Calu3 (cell line): Measurements from ENCODE around the gene CDH13. TPM values are rescaled to one million over a fixed set of nuclear protein-coding genes. Genes with fewer than 3 reads are reported as not detected.

ENCODE experiments used
- BruUV-seq: library from RNA; stranded (reverse); fragments of 400-500 nt; replicated peaks from 2 replicates; lab custom pipeline; 2021; lab: Mats Ljungman, UMichigan
- CTCF ChIA-PET: fragments of 300-600 bp; sonication (Branson Sonifier 250); formaldehyde crosslinking; loops from one replicate; lab custom pipeline; 2022; ENCODE audit warnings: antibody characterized with exemption; lab: Charles Lee
- DNase-seq: peaks from one replicate; pipeline ENCODE4 v3.0.0; 2022
- H3K27ac Mint-ChIP-seq: one replicate; pipeline ENCODE4 v1.8.0; 2022; ENCODE audit warnings: mixed read lengths; ENCODE audit not compliant: unreplicated experiment
- H3K27me3 Mint-ChIP-seq: one replicate; pipeline ENCODE4 v1.8.0; 2022; ENCODE audit warnings: mixed read lengths; ENCODE audit not compliant: unreplicated experiment
- H3K36me3 Mint-ChIP-seq: one replicate; pipeline ENCODE4 v1.8.0; 2022; ENCODE audit warnings: mild to moderate bottlenecking, moderate library complexity, mixed read lengths; ENCODE audit not compliant: insufficient read depth, unreplicated experiment
- H3K4me1 Mint-ChIP-seq: one replicate; pipeline ENCODE4 v1.8.0; 2022; ENCODE audit warnings: mild to moderate bottlenecking, low read depth, mixed read lengths; ENCODE audit not compliant: unreplicated experiment
- H3K4me3 Mint-ChIP-seq: one replicate; pipeline ENCODE4 v1.8.0; 2022; ENCODE audit warnings: mild to moderate bottlenecking, low read depth, moderate library complexity, mixed read lengths; ENCODE audit not compliant: unreplicated experiment
- H3K9me3 Mint-ChIP-seq: one replicate; pipeline ENCODE4 v1.8.0; 2022; ENCODE audit warnings: low read depth, mixed read lengths; ENCODE audit not compliant: unreplicated experiment
- intact Hi-C: fragments of 100-400 bp; cut with micrococcal nuclease; formaldehyde crosslinking; loops from one replicate; pipeline ENCODE4 v1.10.0; 2022; ENCODE audit not compliant: unreplicated experiment
- total RNA-seq: library from RNA; stranded (reverse); gene quantifications from 2 replicates; pipeline ENCODE4 v1.2.3, GENCODE V29; 2022
- TF ChIP-seq, protein P1 (sequence below): fragments of 200-600 bp; IDR thresholded peaks from one replicate; pipeline ENCODE4 v1.8.0; 2022; ENCODE audit warnings: antibody characterized with exemption; ENCODE audit not compliant: unreplicated experiment

Gene CDH13
- total RNA-seq, 1 experiment from 2014 or later: not detected

DNA sequence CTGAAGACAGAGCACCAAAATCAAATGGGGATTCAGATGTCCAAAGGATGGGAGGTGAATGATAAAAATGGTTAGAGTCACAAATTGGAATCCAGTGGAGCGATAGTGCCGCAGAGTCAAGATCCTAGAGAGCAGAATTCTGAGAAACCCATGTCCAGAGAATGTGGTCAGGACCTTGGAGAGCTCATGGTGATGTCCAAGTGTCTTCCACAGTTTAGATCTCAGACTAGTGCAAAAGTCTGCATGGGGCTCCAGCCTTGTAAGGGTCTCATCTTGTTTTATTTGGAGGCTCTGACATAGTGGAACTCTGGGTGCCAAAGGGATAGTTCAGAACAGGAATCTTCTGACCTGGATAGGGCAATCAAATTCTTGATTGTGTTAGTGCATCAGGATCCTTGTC is 935.1 kb downstream of the CDH13 start:
- Mint-ChIP-seq H3K27ac (no peak overlapping the region), H3K9me3 (peaks cover 6% of the 10 kb centered on the region), H3K4me1 (no peaks in the 10 kb centered on the region), H3K36me3 (no peaks in the 10 kb centered on the region), H3K4me3 (no peak overlapping the region), H3K27me3 (peaks cover 8% of the 10 kb centered on the region)
- intact Hi-C loops: no loop called here
- CTCF ChIA-PET: no interaction called here
- DNase-seq: no peak
- TF ChIP-seq, protein P1, sequence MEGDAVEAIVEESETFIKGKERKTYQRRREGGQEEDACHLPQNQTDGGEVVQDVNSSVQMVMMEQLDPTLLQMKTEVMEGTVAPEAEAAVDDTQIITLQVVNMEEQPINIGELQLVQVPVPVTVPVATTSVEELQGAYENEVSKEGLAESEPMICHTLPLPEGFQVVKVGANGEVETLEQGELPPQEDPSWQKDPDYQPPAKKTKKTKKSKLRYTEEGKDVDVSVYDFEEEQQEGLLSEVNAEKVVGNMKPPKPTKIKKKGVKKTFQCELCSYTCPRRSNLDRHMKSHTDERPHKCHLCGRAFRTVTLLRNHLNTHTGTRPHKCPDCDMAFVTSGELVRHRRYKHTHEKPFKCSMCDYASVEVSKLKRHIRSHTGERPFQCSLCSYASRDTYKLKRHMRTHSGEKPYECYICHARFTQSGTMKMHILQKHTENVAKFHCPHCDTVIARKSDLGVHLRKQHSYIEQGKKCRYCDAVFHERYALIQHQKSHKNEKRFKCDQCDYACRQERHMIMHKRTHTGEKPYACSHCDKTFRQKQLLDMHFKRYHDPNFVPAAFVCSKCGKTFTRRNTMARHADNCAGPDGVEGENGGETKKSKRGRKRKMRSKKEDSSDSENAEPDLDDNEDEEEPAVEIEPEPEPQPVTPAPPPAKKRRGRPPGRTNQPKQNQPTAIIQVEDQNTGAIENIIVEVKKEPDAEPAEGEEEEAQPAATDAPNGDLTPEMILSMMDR: no peak
- BruUV-seq: no TSS peak

DNA sequence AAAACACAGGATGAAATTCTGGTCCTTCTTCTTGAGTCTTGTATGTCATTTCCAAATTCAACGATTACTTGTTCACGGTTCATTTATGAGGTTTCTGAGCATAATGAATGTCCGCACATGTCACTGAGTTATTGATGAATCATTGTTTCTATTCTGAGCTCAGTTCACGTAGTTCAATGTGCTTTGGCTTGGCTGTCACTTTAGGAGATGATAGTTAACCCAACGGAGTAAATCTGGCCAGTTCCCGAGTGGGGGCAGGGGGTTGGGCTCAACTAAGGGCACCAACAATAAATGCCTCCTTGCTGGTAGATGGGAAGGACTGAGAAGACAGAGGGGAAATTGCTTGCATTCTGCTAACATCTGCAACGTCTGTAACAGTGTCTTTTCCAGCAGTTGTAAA is 941.6 kb downstream of the CDH13 start:
- TF ChIP-seq, protein P1: no peak
- CTCF ChIA-PET: no interaction called here
- no TSS peak for BruUV-seq
- peaks cover 10% of the 10 kb centered on the region for H3K9me3 Mint-ChIP-seq
- H3K27ac Mint-ChIP-seq: no peak overlapping the region
- no peak overlapping the region for H3K4me3 Mint-ChIP-seq
- intact Hi-C loops: no loop called here
- no peak for DNase-seq
- no peaks in the 10 kb centered on the region for H3K36me3 Mint-ChIP-seq
- H3K4me1 Mint-ChIP-seq: no peaks in the 10 kb centered on the region
- peaks cover 14% of the 10 kb centered on the region for H3K27me3 Mint-ChIP-seq

DNA sequence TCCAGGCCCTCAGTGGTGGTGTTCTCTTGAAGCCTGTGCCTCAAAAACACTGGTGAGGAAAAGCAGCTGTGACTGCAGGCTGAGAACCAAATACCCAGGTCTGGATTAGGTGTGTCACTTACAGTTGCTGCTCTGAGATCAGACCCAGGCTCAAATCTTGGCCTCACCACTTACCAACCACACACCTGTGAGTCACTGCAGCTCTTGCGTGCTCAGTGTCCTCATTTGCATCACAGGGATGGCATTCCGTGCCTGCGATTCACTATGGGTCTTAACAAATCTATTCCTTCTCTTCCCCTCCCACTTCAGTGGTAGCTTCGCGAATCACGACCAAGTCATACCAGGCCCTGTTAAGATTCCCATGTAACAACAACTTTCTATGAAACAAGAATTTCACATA is 947.6 kb downstream of the CDH13 start:
- intact Hi-C loops: no loop called here
- H3K27ac Mint-ChIP-seq: no peak overlapping the region

DNA sequence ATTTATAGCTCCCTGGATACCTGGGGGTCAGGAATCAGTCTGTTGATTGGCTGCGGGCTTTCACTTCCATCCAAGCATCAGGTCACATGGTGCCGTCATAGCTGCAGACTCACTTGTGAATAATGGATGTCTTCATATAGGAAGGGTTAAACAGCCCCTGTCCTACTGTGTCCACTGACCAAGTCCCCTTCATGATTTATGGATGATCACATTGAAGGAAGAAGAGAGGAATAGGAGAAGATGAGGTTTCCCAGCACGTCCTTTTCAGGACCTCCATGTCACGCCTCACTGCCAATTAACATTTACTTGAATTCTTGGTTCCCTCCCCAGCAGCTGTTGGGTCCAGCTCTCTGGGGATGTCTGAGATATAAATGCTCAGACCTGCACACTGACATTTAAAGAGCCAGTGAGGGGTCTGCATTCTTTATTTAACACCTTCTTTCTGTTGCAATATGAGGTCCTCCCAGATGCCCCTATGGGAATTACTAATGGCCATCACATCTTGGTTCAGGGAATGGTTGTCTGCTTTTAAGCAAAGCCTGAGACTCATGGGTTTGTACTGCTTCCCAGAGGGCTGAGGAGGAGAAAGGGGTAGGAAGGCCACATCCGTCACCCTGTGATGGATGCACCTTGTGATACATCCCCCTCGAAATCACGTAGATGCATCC is 950.4 kb downstream of the CDH13 start:
- no peaks in the 10 kb centered on the region for H3K36me3 Mint-ChIP-seq

More for the DNA sequence above, 947.6 kb downstream of the CDH13 start:
- Mint-ChIP-seq H3K4me1 (no peaks in the 10 kb centered on the region), H3K36me3 (no peaks in the 10 kb centered on the region), H3K4me3 (no peak overlapping the region), H3K27me3 (peaks cover 4% of the 10 kb centered on the region), H3K9me3 (peaks cover 3% of the 10 kb centered on the region)
- CTCF ChIA-PET: no interaction called here
- TF ChIP-seq, protein P1: no peak
- no TSS peak for BruUV-seq
- no peak for DNase-seq

More for the DNA sequence above, 950.4 kb downstream of the CDH13 start:
- H3K9me3 Mint-ChIP-seq: peaks cover 3% of the 10 kb centered on the region
- intact Hi-C loops: no loop called here
- no peaks in the 10 kb centered on the region for H3K4me1 Mint-ChIP-seq
- H3K27me3 Mint-ChIP-seq: peaks cover 8% of the 10 kb centered on the region
- no peak for DNase-seq
- TF ChIP-seq, protein P1: no peak
- CTCF ChIA-PET: no interaction called here
- no peak overlapping the region for H3K27ac Mint-ChIP-seq
- BruUV-seq: no TSS peak
- no peak overlapping the region for H3K4me3 Mint-ChIP-seq
